Hepatocyte (in vitro differentiated cells): ENCODE measurements around the gene HCN2. TPM values are rescaled to one million over a fixed set of nuclear protein-coding genes. Genes with fewer than 3 reads are reported as not detected.

Experiments
- DNase-seq: peaks from one replicate; pipeline ENCODE4 v3.0.0-alpha.2; 2016; ENCODE audit warnings: low spot score
- H2AFZ ChIP-seq: fragments of 200-600 bp; sonication (generic); 2 replicates; pipeline ENCODE4 v1.6.0; 2016; ENCODE audit warnings: antibody characterized with exemption, mild to moderate bottlenecking
- H3K27ac ChIP-seq: fragments of 200-600 bp; sonication (generic); 2 replicates; pipeline ENCODE4 v1.5.1; 2016; ENCODE audit warnings: mild to moderate bottlenecking
- H3K27me3 ChIP-seq: fragments of 200-600 bp; sonication (generic); 2 replicates; pipeline ENCODE4 v1.6.1; 2016
- H3K36me3 ChIP-seq: fragments of 200-600 bp; sonication (generic); replicated peaks from 2 replicates; pipeline ENCODE4 v1.5.1; 2016; ENCODE audit warnings: low read depth; ENCODE audit not compliant: insufficient read depth
- H3K4me1 ChIP-seq: fragments of 200-600 bp; sonication (generic); 2 replicates; pipeline ENCODE4 v1.5.1; 2016; ENCODE audit warnings: mild to moderate bottlenecking, moderate library complexity; ENCODE audit not compliant: insufficient read depth
- H3K4me2 ChIP-seq: fragments of 200-600 bp; sonication (generic); 2 replicates; pipeline ENCODE4 v1.6.0; 2016
- H3K4me3 ChIP-seq: fragments of 200-600 bp; sonication (generic); 2 replicates; pipeline ENCODE4 v1.5.1; 2016; ENCODE audit warnings: mild to moderate bottlenecking
- H3K79me2 ChIP-seq: fragments of 200-600 bp; sonication (generic); 2 replicates; pipeline ENCODE4 v1.6.0; 2017; ENCODE audit warnings: mild to moderate bottlenecking
- H3K9me2 ChIP-seq: fragments of 200-600 bp; sonication (generic); replicated peaks from 2 replicates; pipeline ENCODE4 v1.6.0; 2017; ENCODE audit warnings: mild to moderate bottlenecking; ENCODE audit not compliant: insufficient read depth
- H3K9me3 ChIP-seq: fragments of 200-600 bp; sonication (generic); 2 replicates; pipeline ENCODE4 v1.5.1; 2016; ENCODE audit warnings: low read depth, mild to moderate bottlenecking
- H4K20me1 ChIP-seq: fragments of 200-600 bp; sonication (generic); 2 replicates; pipeline ENCODE4 v1.6.0; 2016; ENCODE audit warnings: mild to moderate bottlenecking; ENCODE audit not compliant: insufficient read depth, poor library complexity, severe bottlenecking
- CTCF ChIP-seq: fragments of 200-600 bp; sonication (generic); IDR thresholded peaks from 2 replicates; pipeline ENCODE4 v1.5.1; 2016; ENCODE audit warnings: antibody characterized with exemption, mild to moderate bottlenecking; ENCODE audit not compliant: poor library complexity
- EZH2 ChIP-seq: fragments of 200-600 bp; sonication (generic); IDR thresholded peaks from 2 replicates; pipeline ENCODE4 v1.6.1; 2016; ENCODE audit warnings: antibody characterized with exemption, mild to moderate bottlenecking, borderline replicate concordance
- EZH2phosphoT487 ChIP-seq: fragments of 200-600 bp; sonication (generic); IDR thresholded peaks from one replicate; pipeline ENCODE4 v1.6.1; 2018; ENCODE audit warnings: antibody characterized with exemption, mild to moderate bottlenecking, low read depth, moderate library complexity; ENCODE audit not compliant: unreplicated experiment, severe bottlenecking
- WGBS: methylation state at CpG from one replicate; pipeline ENCODE4 v1.1.6; 2016; ENCODE audit warnings: low lambda C conversion rate; ENCODE audit errors: missing lambda C conversion rate; 5-methylcytosine and 5-hydroxymethylcytosine counted together
- polyA plus RNA-seq: library from polyadenylated mRNA; unstranded; fragments of >200 nt; fragmentation: Nextera tagmentation; extraction: Ambion mirVana; gene quantifications from 2 replicates; pipeline ENCODE4 v1.2.1, GENCODE V29; 2016
- total RNA-seq: library from RNA; depleted of rRNA; stranded (reverse); fragments of >200 nt; gene quantifications from 2 replicates; pipeline ENCODE4 v1.2.3, GENCODE V29; 2014

The HCN2 gene
- total and polyA plus RNA-seq, 2 experiments from 2014 or later: 0.16 to 0.30 TPM

DNA sequence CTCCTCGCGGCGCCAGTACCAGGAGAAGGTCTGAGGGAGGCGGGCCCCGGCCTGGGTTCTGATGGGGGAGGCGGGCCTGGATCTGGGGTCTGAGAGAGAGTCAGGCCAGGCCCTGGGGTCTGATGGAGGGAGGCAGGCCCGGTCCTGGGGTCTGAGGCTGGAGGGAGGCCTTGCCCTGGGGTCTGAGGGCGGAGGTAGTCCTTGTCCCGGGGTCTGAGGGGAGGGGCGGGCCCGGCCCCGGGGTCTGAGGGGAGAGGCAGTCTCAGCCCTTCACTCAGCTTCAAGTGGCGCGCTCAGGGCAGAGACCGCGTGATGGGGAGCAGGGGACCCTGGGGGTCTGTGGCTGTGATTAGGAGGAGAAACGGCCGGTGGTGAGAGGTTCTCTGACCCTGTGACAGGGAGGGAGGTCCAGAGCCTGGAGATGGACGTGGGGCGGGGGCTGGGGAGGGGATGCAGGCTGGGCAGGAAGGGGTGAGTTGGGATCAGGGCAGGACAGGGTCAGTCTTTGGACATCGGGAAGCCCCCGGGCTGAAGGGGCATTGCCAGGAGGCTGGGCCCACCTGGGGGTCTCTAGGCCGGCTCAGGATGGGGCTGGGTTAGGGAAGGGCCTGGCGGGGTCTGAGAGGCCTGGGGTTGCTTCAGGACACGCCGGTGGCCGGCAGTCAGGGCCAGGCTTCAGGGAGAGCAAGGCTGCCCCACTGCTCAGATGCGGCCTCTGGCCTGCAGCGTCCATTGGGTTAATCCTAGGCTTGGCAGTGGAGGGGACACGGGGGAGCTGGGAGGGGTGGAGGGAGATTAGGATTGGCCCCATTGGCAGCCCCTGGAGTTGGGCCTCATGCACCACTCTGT lies 18.7 kb downstream of the HCN2 start:
- H3K4me2 ChIP-seq: no peak overlapping the region
- no peaks in the 10 kb centered on the region for H4K20me1 ChIP-seq
- H3K79me2 ChIP-seq: no peaks in the 10 kb centered on the region
- no peak overlapping the region for H3K27ac ChIP-seq
- no peaks in the 10 kb centered on the region for H3K36me3 ChIP-seq
- H2AFZ ChIP-seq: no peak overlapping the region
- no peaks in the 10 kb centered on the region for H3K4me1 ChIP-seq
- H3K9me3 ChIP-seq: no peaks in the 10 kb centered on the region
- no peaks in the 10 kb centered on the region for H3K9me2 ChIP-seq
- no peak for TF ChIP-seq CTCF
- TF ChIP-seq EZH2: no peak
- TF ChIP-seq EZH2phosphoT487: no peak
- WGBS: 86% methylated on average over 16 of the region's 30 CpGs
- no peak for DNase-seq
- H3K27me3 ChIP-seq: no peaks in the 10 kb centered on the region
- no peak overlapping the region for H3K4me3 ChIP-seq

DNA sequence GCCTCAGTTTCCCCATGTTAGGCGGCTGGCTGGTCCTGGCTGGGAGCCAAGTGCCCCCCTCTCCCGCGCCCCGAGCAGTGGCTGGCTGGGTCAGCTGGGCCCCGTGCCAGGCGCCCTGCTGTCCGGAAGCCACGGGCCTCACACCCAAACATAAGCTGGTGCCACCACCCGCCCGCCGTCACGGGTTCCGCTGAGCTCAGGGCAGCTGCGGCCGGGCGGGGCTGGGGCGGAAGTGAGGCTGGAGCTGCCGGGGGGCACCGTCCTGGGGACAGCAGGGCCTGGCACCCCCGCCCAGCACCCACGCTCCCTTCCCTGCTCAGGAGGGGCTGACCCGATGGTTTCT lies 19.3 kb downstream of the HCN2 start:
- H3K9me2 ChIP-seq: no peaks in the 10 kb centered on the region
- H2AFZ ChIP-seq: no peak overlapping the region
- TF ChIP-seq EZH2 (no peak), EZH2phosphoT487 (no peak), CTCF (no peak)
- H4K20me1 ChIP-seq: no peaks in the 10 kb centered on the region
- DNase-seq: no peak
- no peak overlapping the region for H3K4me2 ChIP-seq
- no peak overlapping the region for H3K27ac ChIP-seq
- WGBS: 92% methylated on average over 19 of the region's 22 CpGs
- no peaks in the 10 kb centered on the region for H3K27me3 ChIP-seq
- no peaks in the 10 kb centered on the region for H3K9me3 ChIP-seq
- no peaks in the 10 kb centered on the region for H3K4me1 ChIP-seq
- H3K4me3 ChIP-seq: no peak overlapping the region
- H3K79me2 ChIP-seq: no peaks in the 10 kb centered on the region
- H3K36me3 ChIP-seq: no peaks in the 10 kb centered on the region

DNA sequence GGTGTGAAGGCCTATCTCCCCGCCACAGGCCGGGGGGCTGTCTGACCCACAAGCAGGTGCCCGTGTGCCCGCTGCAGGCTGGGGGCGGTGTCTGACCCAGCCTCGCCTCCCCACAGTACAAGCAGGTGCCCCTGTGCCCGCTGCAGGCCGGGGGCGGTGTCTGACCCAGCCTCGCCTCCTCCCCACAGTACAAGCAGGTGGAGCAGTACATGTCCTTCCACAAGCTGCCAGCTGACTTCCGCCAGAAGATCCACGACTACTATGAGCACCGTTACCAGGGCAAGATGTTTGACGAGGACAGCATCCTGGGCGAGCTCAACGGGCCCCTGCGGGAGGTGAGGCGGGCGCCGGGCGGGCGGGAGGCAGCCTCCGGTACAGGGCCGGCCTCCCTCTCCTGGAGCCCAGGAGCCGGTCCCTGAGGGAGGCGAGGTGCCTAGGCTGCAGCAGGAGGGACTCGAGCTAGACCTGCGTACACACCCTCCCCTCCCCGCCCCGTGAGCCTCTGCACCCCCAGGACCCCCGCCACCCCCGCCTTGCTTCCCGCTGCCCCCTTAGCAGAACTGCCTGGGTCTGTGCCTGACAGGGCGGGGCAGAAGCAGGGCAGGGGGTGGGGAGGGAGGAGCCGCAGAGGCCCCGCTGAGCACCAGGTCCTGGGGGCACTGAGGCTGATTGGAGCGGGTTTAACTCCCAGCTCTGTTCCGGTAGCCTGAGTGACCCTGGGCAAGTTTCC lies 20.6 kb downstream of the HCN2 start:
- Histone ChIP-seq H3K27ac (no peak overlapping the region), H3K27me3 (no peaks in the 10 kb centered on the region)

More for the DNA sequence above, 20.6 kb downstream of the HCN2 start:
- no peaks in the 10 kb centered on the region for H3K9me3 ChIP-seq
- H4K20me1 ChIP-seq: no peaks in the 10 kb centered on the region
- 81% methylated on average over 18 of the region's 38 CpGs for WGBS
- no peak overlapping the region for H3K4me2 ChIP-seq
- no peaks in the 10 kb centered on the region for H3K4me1 ChIP-seq
- no peaks in the 10 kb centered on the region for H3K79me2 ChIP-seq
- H2AFZ ChIP-seq: no peak overlapping the region
- no peak for DNase-seq
- H3K36me3 ChIP-seq: no peaks in the 10 kb centered on the region
- no peak for TF ChIP-seq CTCF
- TF ChIP-seq EZH2phosphoT487: no peak
- TF ChIP-seq EZH2: no peak
- H3K4me3 ChIP-seq: no peak overlapping the region
- no peaks in the 10 kb centered on the region for H3K9me2 ChIP-seq
